HepG2 (cell line): Measurements from ENCODE around the gene RTEL1. TPM values are rescaled to one million over a fixed set of nuclear protein-coding genes. Genes with fewer than 3 reads are reported as not detected.

Source experiments
- ETV6 ChIP-seq: sonication (generic); formaldehyde crosslinking; conservative IDR thresholded peaks from 2 replicates; pipeline ENCODE4 v1.4.0; 2020; ENCODE audit warnings: missing genetic modification reagents
- GTF3A ChIP-seq: sonication (generic); formaldehyde crosslinking; conservative IDR thresholded peaks from 2 replicates; pipeline ENCODE4 v1.4.0; 2020; ENCODE audit warnings: mild to moderate bottlenecking, missing genetic modification reagents
- PAWR ChIP-seq: sonication (generic); formaldehyde crosslinking; IDR thresholded peaks from 2 replicates; pipeline ENCODE4 v1.4.0; 2020; ENCODE audit warnings: missing genetic modification reagents, mild to moderate bottlenecking, borderline replicate concordance
- RBFOX2 ChIP-seq: fragments of 200-400 bp; formaldehyde crosslinking; IDR thresholded peaks from 2 replicates; pipeline ENCODE4 v1.6.1; 2017; ENCODE audit warnings: low read depth, mild to moderate bottlenecking, low read length
- WIZ ChIP-seq: sonication (generic); formaldehyde crosslinking; IDR thresholded peaks from 2 replicates; pipeline ENCODE4 v1.5.1; 2020; ENCODE audit warnings: mild to moderate bottlenecking, missing genetic modification reagents
- ZFP1 ChIP-seq: IDR thresholded peaks from 2 replicates; pipeline ENCODE4 v1.6.1; 2016
- ZFY ChIP-seq: sonication (generic); formaldehyde crosslinking; IDR thresholded peaks from 2 replicates; pipeline ENCODE4 v1.4.0; 2020; ENCODE audit warnings: missing genetic modification reagents
- ZNF501 ChIP-seq: sonication (generic); formaldehyde crosslinking; IDR thresholded peaks from 2 replicates; pipeline ENCODE4 v1.5.1; 2020; ENCODE audit warnings: mild to moderate bottlenecking, moderate library complexity, missing genetic modification reagents
- ZNF567 ChIP-seq: sonication (generic); formaldehyde crosslinking; IDR thresholded peaks from 2 replicates; pipeline ENCODE4 v1.8.1; 2023; ENCODE audit warnings: mild to moderate bottlenecking, missing genetic modification reagents, borderline replicate concordance
- ZNF7 ChIP-seq: IDR thresholded peaks from 2 replicates; pipeline ENCODE4 v1.6.1; 2016; ENCODE audit warnings: missing biosample characterization, missing genetic modification reagents
- ZNF724P ChIP-seq: sonication (generic); formaldehyde crosslinking; IDR thresholded peaks from 2 replicates; pipeline ENCODE4 v1.8.0; 2022; ENCODE audit warnings: missing genetic modification reagents, borderline replicate concordance
- ZNF775 ChIP-seq: sonication (generic); formaldehyde crosslinking; IDR thresholded peaks from 2 replicates; pipeline ENCODE4 v1.4.0; 2020; ENCODE audit warnings: missing genetic modification reagents, mild to moderate bottlenecking, moderate library complexity, borderline replicate concordance
- ZNF839 ChIP-seq: sonication (generic); formaldehyde crosslinking; IDR thresholded peaks from 2 replicates; pipeline ENCODE4 v1.4.0; 2020; ENCODE audit warnings: missing genetic modification reagents, mild to moderate bottlenecking, borderline replicate concordance
- ZNF883 ChIP-seq: sonication (generic); formaldehyde crosslinking; IDR thresholded peaks from 2 replicates; pipeline ENCODE4 v1.5.1; 2020; ENCODE audit warnings: mild to moderate bottlenecking, missing genetic modification reagents; ENCODE audit errors: not compliant biosample characterization
- ZSCAN25 ChIP-seq: sonication (generic); formaldehyde crosslinking; IDR thresholded peaks from 2 replicates; pipeline ENCODE4 v1.8.0; 2022; ENCODE audit warnings: mild to moderate bottlenecking, missing genetic modification reagents
- polyA plus RNA-seq, 8 experiments: library from polyadenylated mRNA; depleted of rRNA in 3 of 8; stranded (reverse) in 7 of 8; unstranded in 1 of 8; fragments of >200 nt; fragmentation: Illumina TruSeq in 4 of 8; extraction: Trizol in 4 of 8; gene quantifications; 2 replicates each; pipeline versions ENCODE4 v1.2.1 to v1.2.3, GENCODE V29; 2011 to 2016; ENCODE audit warnings: low read depth in 4 of 8, missing spikeins in 1 of 8, mixed read lengths in 1 of 8; ENCODE audit not compliant: insufficient read depth in 1 of 8
- total RNA-seq, 5 experiments: library from RNA; depleted of rRNA; stranded (reverse); fragments of >200 nt; fragmentation: Illumina TruSeq; extraction: Trizol; gene quantifications; 2 replicates each; pipeline ENCODE4 v1.2.3, GENCODE V29; 2016; ENCODE audit warnings: low read depth in 1 of 5
- TF ChIP-seq, protein P1 (sequence below): sonication (generic); formaldehyde crosslinking; IDR thresholded peaks from 2 replicates; pipeline ENCODE4 v1.4.0; 2020; ENCODE audit warnings: mild to moderate bottlenecking, missing genetic modification reagents
- TF ChIP-seq, protein P2 (sequence below): sonication (generic); formaldehyde crosslinking; IDR thresholded peaks from 2 replicates; pipeline ENCODE4 v1.4.0; 2020; ENCODE audit warnings: mild to moderate bottlenecking, missing genetic modification reagents
- TF ChIP-seq, protein P3 (sequence below): sonication (generic); formaldehyde crosslinking; IDR thresholded peaks from 2 replicates; pipeline ENCODE4 v1.8.0; 2022; ENCODE audit warnings: missing genetic modification reagents, mild to moderate bottlenecking, inconsistent platforms, borderline replicate concordance
- TF ChIP-seq, protein P4 (sequence below): sonication (generic); formaldehyde crosslinking; IDR thresholded peaks from 2 replicates; pipeline ENCODE4 v1.5.0; 2020; ENCODE audit warnings: mild to moderate bottlenecking, missing genetic modification reagents

The RTEL1 gene
- total and polyA plus RNA-seq, 2 of the 13 experiments (the other 11 are each of a cell fraction or from before 2014, with no cell fraction given) = 21.8 to 36.4 TPM

DNA sequence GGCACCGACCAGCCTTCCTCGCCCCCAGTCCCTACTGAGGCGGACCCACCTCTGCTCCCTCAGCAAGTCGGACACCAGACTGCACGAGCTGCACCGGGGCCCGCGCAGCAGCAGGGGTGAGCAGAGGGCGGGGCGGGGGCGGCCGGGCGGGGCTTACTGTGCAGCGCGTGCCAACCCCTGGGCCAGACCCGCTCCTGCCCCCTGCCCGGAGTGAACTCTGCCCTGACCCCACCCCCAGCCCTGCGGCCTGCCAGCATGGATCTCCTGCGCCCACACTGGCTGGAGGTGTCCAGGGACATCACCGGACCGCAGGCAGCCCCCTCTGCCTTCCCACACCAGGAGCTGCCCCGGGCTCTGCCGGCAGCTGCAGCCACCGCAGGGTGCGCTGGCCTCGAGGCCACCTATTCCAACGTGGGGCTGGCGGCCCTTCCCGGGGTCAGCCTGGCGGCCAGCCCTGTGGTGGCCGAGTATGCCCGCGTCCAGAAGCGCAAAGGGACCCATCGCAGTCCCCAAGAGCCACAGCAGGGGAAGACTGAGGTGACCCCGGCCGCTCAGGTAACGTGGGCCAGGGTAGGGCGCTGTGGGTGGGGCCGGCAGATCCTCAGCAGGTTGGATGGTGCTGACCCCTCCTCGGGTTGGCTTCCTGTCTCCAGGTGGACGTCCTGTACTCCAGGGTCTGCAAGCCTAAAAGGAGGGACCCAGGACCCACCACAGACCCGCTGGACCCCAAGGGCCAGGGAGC, 80.0 kb downstream of the RTEL1 start (continued):
- TF ChIP-seq, protein P1, sequence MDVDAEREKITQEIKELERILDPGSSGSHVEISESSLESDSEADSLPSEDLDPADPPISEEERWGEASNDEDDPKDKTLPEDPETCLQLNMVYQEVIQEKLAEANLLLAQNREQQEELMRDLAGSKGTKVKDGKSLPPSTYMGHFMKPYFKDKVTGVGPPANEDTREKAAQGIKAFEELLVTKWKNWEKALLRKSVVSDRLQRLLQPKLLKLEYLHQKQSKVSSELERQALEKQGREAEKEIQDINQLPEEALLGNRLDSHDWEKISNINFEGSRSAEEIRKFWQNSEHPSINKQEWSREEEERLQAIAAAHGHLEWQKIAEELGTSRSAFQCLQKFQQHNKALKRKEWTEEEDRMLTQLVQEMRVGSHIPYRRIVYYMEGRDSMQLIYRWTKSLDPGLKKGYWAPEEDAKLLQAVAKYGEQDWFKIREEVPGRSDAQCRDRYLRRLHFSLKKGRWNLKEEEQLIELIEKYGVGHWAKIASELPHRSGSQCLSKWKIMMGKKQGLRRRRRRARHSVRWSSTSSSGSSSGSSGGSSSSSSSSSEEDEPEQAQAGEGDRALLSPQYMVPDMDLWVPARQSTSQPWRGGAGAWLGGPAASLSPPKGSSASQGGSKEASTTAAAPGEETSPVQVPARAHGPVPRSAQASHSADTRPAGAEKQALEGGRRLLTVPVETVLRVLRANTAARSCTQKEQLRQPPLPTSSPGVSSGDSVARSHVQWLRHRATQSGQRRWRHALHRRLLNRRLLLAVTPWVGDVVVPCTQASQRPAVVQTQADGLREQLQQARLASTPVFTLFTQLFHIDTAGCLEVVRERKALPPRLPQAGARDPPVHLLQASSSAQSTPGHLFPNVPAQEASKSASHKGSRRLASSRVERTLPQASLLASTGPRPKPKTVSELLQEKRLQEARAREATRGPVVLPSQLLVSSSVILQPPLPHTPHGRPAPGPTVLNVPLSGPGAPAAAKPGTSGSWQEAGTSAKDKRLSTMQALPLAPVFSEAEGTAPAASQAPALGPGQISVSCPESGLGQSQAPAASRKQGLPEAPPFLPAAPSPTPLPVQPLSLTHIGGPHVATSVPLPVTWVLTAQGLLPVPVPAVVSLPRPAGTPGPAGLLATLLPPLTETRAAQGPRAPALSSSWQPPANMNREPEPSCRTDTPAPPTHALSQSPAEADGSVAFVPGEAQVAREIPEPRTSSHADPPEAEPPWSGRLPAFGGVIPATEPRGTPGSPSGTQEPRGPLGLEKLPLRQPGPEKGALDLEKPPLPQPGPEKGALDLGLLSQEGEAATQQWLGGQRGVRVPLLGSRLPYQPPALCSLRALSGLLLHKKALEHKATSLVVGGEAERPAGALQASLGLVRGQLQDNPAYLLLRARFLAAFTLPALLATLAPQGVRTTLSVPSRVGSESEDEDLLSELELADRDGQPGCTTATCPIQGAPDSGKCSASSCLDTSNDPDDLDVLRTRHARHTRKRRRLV (CRISPR knock-in tag) = peak; percentile 85
- TF ChIP-seq ZFP1 (CRISPR knock-in tag) = peak; percentile 67; the same call in 1 of the 2 replicates
- peak; percentile 29; the same call in 1 of the 2 replicates for TF ChIP-seq WIZ (CRISPR knock-in tag)
- TF ChIP-seq ZNF883 = peak; percentile 93
- peak; percentile 84; the same call in 1 of the 2 replicates for TF ChIP-seq ZNF724P (CRISPR knock-in tag)
- peak; percentile 90 for TF ChIP-seq RBFOX2
- TF ChIP-seq ZNF775 (CRISPR knock-in tag) = peak; percentile 92; the same call in 1 of the 2 replicates
- TF ChIP-seq, protein P2, sequence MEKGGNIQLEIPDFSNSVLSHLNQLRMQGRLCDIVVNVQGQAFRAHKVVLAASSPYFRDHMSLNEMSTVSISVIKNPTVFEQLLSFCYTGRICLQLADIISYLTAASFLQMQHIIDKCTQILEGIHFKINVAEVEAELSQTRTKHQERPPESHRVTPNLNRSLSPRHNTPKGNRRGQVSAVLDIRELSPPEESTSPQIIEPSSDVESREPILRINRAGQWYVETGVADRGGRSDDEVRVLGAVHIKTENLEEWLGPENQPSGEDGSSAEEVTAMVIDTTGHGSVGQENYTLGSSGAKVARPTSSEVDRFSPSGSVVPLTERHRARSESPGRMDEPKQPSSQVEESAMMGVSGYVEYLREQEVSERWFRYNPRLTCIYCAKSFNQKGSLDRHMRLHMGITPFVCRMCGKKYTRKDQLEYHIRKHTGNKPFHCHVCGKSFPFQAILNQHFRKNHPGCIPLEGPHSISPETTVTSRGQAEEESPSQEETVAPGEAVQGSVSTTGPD = peak; percentile 38; the same call in 1 of the 2 replicates
- 0 out of 2 replicates have a peak, but pooled peaks have one; percentile 90 for TF ChIP-seq PAWR
- peak; percentile 39; the same call in 1 of the 2 replicates for TF ChIP-seq ZNF7 (CRISPR knock-in tag)
- TF ChIP-seq, protein P3, sequence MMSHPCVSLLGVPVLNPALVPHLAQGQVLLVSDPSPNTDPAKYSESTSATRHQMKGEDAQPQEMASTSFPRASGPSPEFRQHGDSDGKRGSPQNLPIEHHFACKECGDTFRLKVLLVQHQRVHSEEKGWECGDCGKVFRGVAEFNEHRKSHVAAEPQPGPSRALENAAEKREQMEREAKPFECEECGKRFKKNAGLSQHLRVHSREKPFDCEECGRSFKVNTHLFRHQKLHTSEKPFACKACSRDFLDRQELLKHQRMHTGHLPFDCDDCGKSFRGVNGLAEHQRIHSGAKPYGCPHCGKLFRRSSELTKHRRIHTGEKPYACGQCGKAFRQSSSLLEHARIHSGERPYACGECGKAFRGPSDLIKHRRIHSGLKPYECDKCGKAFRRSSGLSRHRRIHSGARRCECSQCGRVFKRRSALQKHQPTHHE = 0 out of 2 replicates have a peak, but pooled peaks have one; percentile 27
- peak; percentile 28; the same call in 1 of the 2 replicates for TF ChIP-seq ZNF501 (CRISPR knock-in tag)
- TF ChIP-seq GTF3A (CRISPR knock-in tag) = peak; percentile 93; the same call in 1 of the 2 replicates
- TF ChIP-seq ZNF839 (CRISPR knock-in tag) = 0 out of 2 replicates have a peak, but pooled peaks have one; percentile 33
- peak; percentile 91 for TF ChIP-seq ZFY (CRISPR knock-in tag)
- TF ChIP-seq, protein P4, sequence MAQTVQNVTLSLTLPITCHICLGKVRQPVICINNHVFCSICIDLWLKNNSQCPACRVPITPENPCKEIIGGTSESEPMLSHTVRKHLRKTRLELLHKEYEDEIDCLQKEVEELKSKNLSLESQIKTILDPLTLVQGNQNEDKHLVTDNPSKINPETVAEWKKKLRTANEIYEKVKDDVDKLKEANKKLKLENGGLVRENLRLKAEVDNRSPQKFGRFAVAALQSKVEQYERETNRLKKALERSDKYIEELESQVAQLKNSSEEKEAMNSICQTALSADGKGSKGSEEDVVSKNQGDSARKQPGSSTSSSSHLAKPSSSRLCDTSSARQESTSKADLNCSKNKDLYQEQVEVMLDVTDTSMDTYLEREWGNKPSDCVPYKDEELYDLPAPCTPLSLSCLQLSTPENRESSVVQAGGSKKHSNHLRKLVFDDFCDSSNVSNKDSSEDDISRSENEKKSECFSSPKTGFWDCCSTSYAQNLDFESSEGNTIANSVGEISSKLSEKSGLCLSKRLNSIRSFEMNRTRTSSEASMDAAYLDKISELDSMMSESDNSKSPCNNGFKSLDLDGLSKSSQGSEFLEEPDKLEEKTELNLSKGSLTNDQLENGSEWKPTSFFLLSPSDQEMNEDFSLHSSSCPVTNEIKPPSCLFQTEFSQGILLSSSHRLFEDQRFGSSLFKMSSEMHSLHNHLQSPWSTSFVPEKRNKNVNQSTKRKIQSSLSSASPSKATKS (CRISPR knock-in tag) = no peak
- peak; percentile 90 for TF ChIP-seq ZSCAN25 (CRISPR knock-in tag)
- peak; percentile 76; the same call in 1 of the 2 replicates for TF ChIP-seq ETV6 (CRISPR knock-in tag)
- TF ChIP-seq ZNF567 (CRISPR knock-in tag) = peak; percentile 97; the same call in 1 of the 2 replicates
